CD4-positive, alpha-beta T cell treated with Interleukin-15 for 1 hour (primary cell): ENCODE data around the gene GVQW3.
A peak's percentile ranks its signal among the peaks of the same experiment; 100 is the strongest.

Experiments used
- DNase-seq: peaks from one replicate; pipeline ENCODE4 v3.0.0-alpha.2; 2020

GVQW3 gene

DNA sequence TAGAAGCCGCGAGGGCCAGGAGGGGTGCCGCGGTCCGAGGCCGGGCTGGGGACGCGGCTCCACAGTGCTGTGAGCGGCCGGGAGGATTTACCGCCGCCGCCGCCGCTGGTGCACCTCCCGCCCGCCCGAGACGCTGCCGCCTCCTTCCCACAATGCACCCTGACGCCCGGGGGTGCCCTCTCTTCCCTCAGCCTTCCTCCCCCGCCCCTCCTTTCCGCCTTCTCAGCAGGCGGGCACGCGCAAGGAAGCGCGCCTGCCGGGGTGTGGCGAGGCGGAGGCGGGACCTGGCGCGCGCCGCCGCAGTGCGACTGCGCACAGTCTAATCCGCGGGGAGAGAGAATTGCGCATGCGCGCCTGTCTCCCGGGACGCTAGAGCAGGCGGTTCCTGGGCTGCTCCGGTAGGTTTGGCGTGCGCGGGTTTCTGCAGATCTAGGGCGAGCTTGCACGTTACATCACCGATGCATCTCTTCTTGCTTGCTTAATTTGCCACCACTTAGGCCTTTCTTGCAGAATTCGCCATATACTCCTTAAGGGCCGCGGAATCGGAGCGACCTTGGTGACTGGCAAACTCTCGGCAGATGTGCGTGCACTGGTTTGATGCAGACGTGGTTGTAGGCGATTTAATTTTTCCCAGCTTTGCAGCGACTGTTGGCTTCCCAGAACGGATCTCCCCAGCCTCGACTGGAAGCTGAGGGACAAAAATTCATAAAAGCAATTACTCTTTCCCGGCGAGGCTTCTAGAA lies at the start of gene GVQW3, which contains the start of gene THAP12:
Gene GVQW3, plus strand, starts transcription at position 347 of the 743 bp plus-strand sequence. CDS start 506 bp downstream, outside the sequence.
Gene THAP12, minus strand, starts transcription at position 156 of the 743 bp plus-strand sequence. CDS start 296 bp downstream, outside the sequence.
- DNase-seq = peak; percentile 98

GRCh38 chr11:76334826-76335389 lies 46.2 kb upstream of the GVQW3 start:
- DNase-seq = no peak

DNA sequence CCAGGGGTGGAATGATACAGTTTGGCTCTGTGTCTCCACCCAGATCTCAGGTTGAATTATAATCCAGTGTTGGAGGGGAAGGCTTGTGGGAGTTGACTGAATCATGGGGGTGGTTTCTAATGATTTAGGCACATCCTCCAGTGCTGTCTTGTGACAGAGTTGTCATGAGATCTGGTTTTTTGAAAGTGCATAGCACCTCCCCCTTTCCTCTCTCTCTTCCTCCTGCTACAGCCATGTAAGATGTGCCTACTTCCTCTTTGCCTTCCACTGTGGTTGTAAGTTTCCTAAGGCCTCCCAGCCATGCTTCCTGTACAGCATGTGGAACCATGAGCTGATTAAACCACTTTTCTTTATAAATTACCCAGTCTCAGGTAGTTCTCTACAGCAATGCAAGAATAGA lies 45.3 kb upstream of the GVQW3 start:
- peak; percentile 45 for DNase-seq

- DNase-seq = no peak
Observed at GRCh38 chr11:76336597-76336996, 44.5 kb upstream of the GVQW3 start.

DNA sequence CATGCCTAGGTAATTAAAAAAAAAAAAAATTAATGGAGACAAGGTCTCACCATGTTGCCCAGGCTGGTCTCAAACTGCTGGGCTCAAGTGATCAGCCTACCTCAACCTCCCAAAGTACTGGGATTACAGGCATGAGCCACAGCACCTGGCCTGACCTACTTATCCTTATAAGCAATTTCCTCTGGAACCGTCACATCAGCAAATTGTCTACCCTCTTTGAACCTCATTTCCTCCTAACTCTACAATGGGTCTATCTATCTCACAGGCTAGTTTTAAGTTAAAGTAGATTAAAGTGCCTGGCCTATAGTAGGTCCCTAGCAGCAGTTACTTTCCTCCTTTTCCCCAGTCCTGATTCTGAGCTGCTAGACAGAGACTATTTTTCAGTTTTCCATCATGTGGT lies 43.7 kb upstream of the GVQW3 start:
- no peak for DNase-seq

GRCh38 chr11:76337923-76338322 lies 43.2 kb upstream of the GVQW3 start:
- no peak for DNase-seq

GRCh38 chr11:76339221-76339620 lies 41.9 kb upstream of the GVQW3 start:
- DNase-seq = peak; percentile 38

- no peak for DNase-seq
Observed at GRCh38 chr11:76347466-76347865, 33.7 kb upstream of the GVQW3 start.

GRCh38 chr11:76348348-76348747 lies 32.8 kb upstream of the GVQW3 start:
- no peak for DNase-seq

GRCh38 chr11:76355172-76355571 lies 26.0 kb upstream of the GVQW3 start:
- no peak for DNase-seq

GRCh38 chr11:76361374-76361773 lies 19.7 kb upstream of the GVQW3 start:
- no peak for DNase-seq

DNA sequence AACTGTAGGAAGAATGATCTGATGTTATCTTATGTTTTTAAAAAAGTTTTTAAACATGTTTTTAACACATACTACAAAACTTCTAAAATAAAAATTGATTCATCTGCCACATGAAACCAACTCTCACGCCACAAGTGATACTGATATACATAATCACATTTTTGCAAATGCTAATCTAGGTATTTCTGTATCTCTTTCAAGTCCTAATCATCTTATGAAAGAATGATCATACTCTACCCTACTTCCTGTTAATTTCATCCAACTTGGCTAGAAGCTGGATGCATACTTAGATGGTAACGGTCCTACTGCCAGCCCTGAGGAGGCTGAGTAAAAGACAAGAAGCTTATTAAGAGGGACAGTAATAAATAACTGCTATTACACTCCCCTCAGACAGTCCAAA lies 19.3 kb upstream of the GVQW3 start:
- DNase-seq = no peak

- DNase-seq = no peak
Observed at GRCh38 chr11:76362716-76363115, 18.4 kb upstream of the GVQW3 start.

GRCh38 chr11:76365038-76365679 lies 16.0 kb upstream of the GVQW3 start:
- DNase-seq = no peak

DNA sequence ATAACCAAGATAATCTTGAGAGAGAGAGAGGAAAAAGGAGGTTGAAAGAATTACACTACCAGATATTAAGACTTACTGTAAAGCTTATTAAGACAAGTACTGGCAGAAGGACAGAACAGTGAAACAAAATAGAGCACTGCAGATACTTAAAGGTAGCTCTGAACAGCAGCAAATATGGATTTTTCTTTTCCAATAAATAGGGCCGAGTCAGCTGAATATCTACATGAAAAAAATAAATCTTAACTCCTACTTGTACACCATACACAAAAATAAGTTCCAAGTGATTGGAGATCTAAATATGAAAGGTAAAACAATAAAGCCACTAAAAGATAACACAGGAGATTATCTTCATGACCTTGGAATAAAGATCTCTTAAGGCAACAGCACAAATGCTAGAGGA lies 12.6 kb upstream of the GVQW3 start:
- no peak for DNase-seq

GRCh38 chr11:76369406-76369805 lies 11.7 kb upstream of the GVQW3 start:
- DNase-seq = no peak

GRCh38 chr11:76371170-76371569 lies 10.0 kb upstream of the GVQW3 start:
- DNase-seq = no peak

GRCh38 chr11:76376746-76377558 lies 4.2 kb upstream of the GVQW3 start:
- DNase-seq = no peak

DNA sequence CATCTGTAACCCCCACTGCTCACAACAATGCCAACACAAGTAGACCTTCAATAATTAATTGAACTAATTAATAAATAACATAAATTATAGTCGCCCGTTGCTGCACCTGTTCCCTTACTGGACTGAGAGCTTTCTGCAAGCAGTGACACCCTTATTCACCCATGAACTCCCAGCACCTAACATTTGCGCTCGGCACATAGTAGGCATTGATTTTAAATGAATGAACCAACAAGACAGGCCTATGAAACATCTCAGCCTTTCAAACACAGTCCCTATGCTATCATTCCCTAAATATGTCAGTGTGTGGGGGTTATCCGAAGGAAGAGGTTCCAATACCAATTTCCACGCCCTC lies 1.3 kb upstream of the GVQW3 start:
- no peak for DNase-seq

DNA sequence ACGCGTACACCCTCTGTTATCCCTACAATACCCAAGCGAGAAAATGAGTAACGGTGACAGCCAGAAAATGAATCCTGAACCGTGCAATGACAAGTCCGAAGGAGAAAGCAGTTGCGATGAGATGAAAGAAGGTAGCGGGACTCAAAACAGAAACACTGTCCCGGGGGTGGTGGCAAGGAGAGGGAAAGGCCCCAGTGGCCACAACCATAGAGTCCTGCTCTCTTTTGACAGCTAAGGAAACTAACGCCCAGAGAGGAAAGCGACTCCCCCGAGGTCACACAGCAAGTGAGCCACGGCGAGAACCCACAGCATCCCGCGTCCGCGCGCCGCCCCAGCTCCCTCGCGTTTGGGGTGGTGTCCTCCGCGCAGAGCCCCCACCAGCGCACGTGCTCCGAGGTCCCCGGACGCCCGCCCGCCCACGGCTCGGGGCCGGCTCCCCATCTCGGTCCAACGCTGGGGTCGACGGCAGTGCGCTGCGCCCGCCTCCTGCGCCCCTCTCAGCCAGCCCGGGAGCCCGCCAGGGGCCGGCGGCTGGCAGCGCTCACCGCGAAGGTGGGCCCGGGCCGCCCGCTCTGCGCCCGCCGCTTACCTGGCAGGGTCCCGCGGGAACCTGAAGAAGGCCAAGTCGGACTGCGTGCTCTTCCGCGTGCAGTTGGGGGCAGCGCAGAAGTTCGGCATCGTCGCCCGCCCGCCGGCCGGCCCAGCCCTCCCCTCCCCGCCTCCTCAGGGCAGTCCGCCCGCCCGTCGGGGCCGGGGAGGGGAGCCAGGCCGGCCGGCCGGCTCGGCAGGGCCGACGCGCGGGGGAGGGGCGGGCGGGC lies 755 bp upstream of the GVQW3 start:
- peak; percentile 50 for DNase-seq

DNA sequence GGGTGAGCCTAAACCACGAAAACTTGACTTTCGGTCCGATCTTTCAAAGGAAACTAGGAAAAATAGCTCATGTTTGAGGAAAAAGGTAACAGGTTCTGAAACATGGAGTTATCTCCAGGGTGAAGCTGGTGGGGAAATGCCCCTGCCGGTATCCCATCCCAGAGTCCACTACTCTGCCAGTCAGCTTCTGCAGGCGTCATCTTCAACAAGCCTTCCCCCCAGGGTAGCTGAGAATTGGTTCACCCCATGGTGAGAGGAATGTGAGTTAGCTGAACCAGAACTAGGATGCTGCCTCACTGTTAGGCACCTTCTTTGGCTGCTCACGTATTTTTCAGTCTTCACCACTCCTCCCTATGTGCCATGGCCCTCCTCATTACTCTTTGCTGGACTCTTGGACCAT lies 1.1 kb downstream of the GVQW3 start:
- DNase-seq = no peak

GRCh38 chr11:76385903-76386302 lies 4.8 kb downstream of the GVQW3 start:
- no peak for DNase-seq
